WTC11 (cell line): ENCODE data around the gene SMIM44.

Source experiments
- JUN ChIP-seq: sonication (generic); formaldehyde crosslinking; IDR thresholded peaks from 2 replicates; pipeline ENCODE4 v1.8.0; 2023; ENCODE audit warnings: mild to moderate bottlenecking, missing genetic modification reagents
- NFE2L1 ChIP-seq: sonication (generic); formaldehyde crosslinking; IDR thresholded peaks from 2 replicates; pipeline ENCODE4 v1.8.1; 2023; ENCODE audit warnings: missing genetic modification reagents
- NR3C1 ChIP-seq: sonication (generic); formaldehyde crosslinking; conservative IDR thresholded peaks from 2 replicates; pipeline ENCODE4 v1.8.1; 2023; ENCODE audit warnings: low read depth, mild to moderate bottlenecking, missing genetic modification reagents
- ZNF219 ChIP-seq: sonication (generic); formaldehyde crosslinking; IDR thresholded peaks from 2 replicates; pipeline ENCODE4 v1.8.0; 2023; ENCODE audit warnings: missing genetic modification reagents, mild to moderate bottlenecking, borderline replicate concordance
- TF ChIP-seq, protein P1 (sequence below): sonication (generic); formaldehyde crosslinking; IDR thresholded peaks from 2 replicates; pipeline ENCODE4 v1.8.1; 2023; ENCODE audit warnings: mild to moderate bottlenecking, missing genetic modification reagents, borderline replicate concordance
- TF ChIP-seq, protein P2 (sequence below): fragments of 200-600 bp; IDR thresholded peaks from 2 replicates; pipeline ENCODE4 v1.8.0; 2022; ENCODE audit warnings: antibody characterized with exemption
- TF ChIP-seq, protein P3 (sequence below): sonication (generic); formaldehyde crosslinking; conservative IDR thresholded peaks from 2 replicates; pipeline ENCODE4 v1.8.1; 2023; ENCODE audit warnings: mild to moderate bottlenecking, low read depth, missing genetic modification reagents, moderate library complexity
- TF ChIP-seq, protein P4 (sequence below): sonication (generic); formaldehyde crosslinking; IDR thresholded peaks from 2 replicates; pipeline ENCODE4 v1.8.1; 2022; ENCODE audit warnings: missing genetic modification reagents, borderline replicate concordance

DNA sequence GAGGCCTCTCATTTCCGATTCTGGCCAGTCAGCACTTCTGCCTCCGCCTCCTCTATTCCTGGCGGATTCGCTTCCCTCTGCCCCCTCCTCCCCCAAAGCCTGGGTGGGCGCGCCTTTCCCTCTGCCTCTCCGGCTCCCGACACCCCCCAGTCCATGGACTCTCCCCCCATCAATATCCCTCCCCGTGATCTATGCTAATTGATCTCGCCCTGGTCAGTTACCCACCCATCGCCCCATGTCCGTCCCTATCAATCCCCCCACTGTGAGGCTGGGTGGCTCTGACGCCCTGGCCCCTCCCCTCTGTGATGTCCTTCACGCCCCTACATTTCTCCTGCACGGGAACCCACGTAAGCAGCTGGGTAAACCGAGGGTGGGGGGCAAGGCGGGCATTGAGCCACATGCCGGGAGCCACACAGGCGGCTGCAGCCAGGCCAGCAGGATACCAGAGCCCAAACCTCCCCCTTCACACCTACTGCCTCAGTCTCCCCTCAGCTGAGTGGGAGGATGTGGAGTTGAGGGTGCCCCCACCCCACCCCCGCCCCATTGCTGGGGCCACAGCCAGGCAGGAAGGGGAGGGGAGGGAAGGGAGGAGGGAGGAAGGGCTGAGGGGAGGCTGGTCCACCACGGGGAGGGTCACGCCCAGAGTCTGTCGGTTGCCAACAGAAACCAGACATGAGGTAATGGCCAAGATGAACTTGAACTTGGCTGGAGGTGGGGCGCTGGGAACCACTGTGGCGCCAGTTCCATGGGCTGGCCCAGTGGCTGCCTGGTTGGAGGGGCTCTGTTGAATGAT, 24.0 kb downstream of the SMIM44 start:
- TF ChIP-seq NFE2L1 (CRISPR knock-in tag) (no peak), ZNF219 (CRISPR knock-in tag) (no peak), JUN (CRISPR knock-in tag) (no peak), NR3C1 (CRISPR knock-in tag) (no peak)
- TF ChIP-seq, protein P1, sequence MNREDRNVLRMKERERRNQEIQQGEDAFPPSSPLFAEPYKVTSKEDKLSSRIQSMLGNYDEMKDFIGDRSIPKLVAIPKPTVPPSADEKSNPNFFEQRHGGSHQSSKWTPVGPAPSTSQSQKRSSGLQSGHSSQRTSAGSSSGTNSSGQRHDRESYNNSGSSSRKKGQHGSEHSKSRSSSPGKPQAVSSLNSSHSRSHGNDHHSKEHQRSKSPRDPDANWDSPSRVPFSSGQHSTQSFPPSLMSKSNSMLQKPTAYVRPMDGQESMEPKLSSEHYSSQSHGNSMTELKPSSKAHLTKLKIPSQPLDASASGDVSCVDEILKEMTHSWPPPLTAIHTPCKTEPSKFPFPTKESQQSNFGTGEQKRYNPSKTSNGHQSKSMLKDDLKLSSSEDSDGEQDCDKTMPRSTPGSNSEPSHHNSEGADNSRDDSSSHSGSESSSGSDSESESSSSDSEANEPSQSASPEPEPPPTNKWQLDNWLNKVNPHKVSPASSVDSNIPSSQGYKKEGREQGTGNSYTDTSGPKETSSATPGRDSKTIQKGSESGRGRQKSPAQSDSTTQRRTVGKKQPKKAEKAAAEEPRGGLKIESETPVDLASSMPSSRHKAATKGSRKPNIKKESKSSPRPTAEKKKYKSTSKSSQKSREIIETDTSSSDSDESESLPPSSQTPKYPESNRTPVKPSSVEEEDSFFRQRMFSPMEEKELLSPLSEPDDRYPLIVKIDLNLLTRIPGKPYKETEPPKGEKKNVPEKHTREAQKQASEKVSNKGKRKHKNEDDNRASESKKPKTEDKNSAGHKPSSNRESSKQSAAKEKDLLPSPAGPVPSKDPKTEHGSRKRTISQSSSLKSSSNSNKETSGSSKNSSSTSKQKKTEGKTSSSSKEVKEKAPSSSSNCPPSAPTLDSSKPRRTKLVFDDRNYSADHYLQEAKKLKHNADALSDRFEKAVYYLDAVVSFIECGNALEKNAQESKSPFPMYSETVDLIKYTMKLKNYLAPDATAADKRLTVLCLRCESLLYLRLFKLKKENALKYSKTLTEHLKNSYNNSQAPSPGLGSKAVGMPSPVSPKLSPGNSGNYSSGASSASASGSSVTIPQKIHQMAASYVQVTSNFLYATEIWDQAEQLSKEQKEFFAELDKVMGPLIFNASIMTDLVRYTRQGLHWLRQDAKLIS (CRISPR knock-in tag): no peak
- TF ChIP-seq, protein P2, sequence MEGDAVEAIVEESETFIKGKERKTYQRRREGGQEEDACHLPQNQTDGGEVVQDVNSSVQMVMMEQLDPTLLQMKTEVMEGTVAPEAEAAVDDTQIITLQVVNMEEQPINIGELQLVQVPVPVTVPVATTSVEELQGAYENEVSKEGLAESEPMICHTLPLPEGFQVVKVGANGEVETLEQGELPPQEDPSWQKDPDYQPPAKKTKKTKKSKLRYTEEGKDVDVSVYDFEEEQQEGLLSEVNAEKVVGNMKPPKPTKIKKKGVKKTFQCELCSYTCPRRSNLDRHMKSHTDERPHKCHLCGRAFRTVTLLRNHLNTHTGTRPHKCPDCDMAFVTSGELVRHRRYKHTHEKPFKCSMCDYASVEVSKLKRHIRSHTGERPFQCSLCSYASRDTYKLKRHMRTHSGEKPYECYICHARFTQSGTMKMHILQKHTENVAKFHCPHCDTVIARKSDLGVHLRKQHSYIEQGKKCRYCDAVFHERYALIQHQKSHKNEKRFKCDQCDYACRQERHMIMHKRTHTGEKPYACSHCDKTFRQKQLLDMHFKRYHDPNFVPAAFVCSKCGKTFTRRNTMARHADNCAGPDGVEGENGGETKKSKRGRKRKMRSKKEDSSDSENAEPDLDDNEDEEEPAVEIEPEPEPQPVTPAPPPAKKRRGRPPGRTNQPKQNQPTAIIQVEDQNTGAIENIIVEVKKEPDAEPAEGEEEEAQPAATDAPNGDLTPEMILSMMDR: no peak
- TF ChIP-seq, protein P3, sequence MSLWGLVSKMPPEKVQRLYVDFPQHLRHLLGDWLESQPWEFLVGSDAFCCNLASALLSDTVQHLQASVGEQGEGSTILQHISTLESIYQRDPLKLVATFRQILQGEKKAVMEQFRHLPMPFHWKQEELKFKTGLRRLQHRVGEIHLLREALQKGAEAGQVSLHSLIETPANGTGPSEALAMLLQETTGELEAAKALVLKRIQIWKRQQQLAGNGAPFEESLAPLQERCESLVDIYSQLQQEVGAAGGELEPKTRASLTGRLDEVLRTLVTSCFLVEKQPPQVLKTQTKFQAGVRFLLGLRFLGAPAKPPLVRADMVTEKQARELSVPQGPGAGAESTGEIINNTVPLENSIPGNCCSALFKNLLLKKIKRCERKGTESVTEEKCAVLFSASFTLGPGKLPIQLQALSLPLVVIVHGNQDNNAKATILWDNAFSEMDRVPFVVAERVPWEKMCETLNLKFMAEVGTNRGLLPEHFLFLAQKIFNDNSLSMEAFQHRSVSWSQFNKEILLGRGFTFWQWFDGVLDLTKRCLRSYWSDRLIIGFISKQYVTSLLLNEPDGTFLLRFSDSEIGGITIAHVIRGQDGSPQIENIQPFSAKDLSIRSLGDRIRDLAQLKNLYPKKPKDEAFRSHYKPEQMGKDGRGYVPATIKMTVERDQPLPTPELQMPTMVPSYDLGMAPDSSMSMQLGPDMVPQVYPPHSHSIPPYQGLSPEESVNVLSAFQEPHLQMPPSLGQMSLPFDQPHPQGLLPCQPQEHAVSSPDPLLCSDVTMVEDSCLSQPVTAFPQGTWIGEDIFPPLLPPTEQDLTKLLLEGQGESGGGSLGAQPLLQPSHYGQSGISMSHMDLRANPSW (CRISPR knock-in tag): no peak
- TF ChIP-seq, protein P4, sequence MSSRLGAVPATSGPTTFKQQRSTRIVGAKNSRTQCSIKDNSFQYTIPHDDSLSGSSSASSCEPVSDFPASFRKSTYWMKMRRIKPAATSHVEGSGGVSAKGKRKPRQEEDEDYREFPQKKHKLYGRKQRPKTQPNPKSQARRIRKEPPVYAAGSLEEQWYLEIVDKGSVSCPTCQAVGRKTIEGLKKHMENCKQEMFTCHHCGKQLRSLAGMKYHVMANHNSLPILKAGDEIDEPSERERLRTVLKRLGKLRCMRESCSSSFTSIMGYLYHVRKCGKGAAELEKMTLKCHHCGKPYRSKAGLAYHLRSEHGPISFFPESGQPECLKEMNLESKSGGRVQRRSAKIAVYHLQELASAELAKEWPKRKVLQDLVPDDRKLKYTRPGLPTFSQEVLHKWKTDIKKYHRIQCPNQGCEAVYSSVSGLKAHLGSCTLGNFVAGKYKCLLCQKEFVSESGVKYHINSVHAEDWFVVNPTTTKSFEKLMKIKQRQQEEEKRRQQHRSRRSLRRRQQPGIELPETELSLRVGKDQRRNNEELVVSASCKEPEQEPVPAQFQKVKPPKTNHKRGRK (CRISPR knock-in tag): no peak
